Effector memory CD8-positive, alpha-beta T cell (primary cell): ENCODE data around the gene SH3YL1.

ENCODE experiments used
- ATAC-seq: fragments of 150-1000 bp; cut with Tn5 transposase; replicated peaks from 2 replicates; pipeline ENCODE4 v1.10.0; 2021; ENCODE audit warnings: mild to moderate bottlenecking, moderate library complexity
- DNase-seq, 3 experiments: peaks; one replicate each; pipeline ENCODE4 v3.0.0; 2021
- H3K27ac Mint-ChIP-seq, 2 donors: one replicate each; pipeline ENCODE4 v1.8.0; 2022; ENCODE audit warnings: mild to moderate bottlenecking in 2 of 2, mixed read lengths in 2 of 2, moderate library complexity in 2 of 2
- H3K27me3 Mint-ChIP-seq, 2 donors: one replicate each; pipeline ENCODE4 v1.8.0; 2022; ENCODE audit warnings: mixed read lengths in 2 of 2
- H3K36me3 Mint-ChIP-seq: one replicate; pipeline ENCODE4 v1.8.0; 2022; ENCODE audit warnings: mild to moderate bottlenecking, moderate library complexity, mixed read lengths; ENCODE audit not compliant: insufficient read depth
- H3K4me1 Mint-ChIP-seq, 2 donors: one replicate each; pipeline ENCODE4 v1.8.0; 2022; ENCODE audit warnings: low read depth in 2 of 2, mixed read lengths in 2 of 2
- H3K4me3 Mint-ChIP-seq, 2 donors: one replicate each; pipeline ENCODE4 v1.8.0; 2022; ENCODE audit warnings: mild to moderate bottlenecking in 2 of 2, mixed read lengths in 2 of 2, moderate library complexity in 2 of 2
- H3K9me3 Mint-ChIP-seq, 2 donors: one replicate each; pipeline ENCODE4 v1.8.0; 2022; ENCODE audit warnings: mixed read lengths in 2 of 2

The SH3YL1 gene

GRCh38 chr2:278312-278926, 14.6 kb upstream of the SH3YL1 start:
- ATAC-seq, result no peak
- peaks cover 1 to 5% of the 10 kb centered on the region in 2 donors for H3K4me1 Mint-ChIP-seq
- H3K9me3 Mint-ChIP-seq, result no peaks in the 10 kb centered on the region
- peaks cover 73% of the 10 kb centered on the region for H3K36me3 Mint-ChIP-seq
- H3K27ac Mint-ChIP-seq, result no peak overlapping the region
- H3K27me3 Mint-ChIP-seq, result no peaks in the 10 kb centered on the region
- DNase-seq, result no peak
- H3K4me3 Mint-ChIP-seq, result no peak overlapping the region

GRCh38 chr2:275466-275865, 11.6 kb upstream of the SH3YL1 start:
- ATAC-seq, result no peak
- no peak overlapping the region for H3K4me3 Mint-ChIP-seq
- H3K9me3 Mint-ChIP-seq, result no peaks in the 10 kb centered on the region
- H3K27me3 Mint-ChIP-seq, result no peaks in the 10 kb centered on the region
- H3K36me3 Mint-ChIP-seq, result peaks cover 68% of the 10 kb centered on the region
- no peak overlapping the region for H3K27ac Mint-ChIP-seq
- no peak for DNase-seq
- H3K4me1 Mint-ChIP-seq, result peaks cover 13 to 16% of the 10 kb centered on the region in 2 donors

GRCh38 chr2:274503-274902, 10.7 kb upstream of the SH3YL1 start:
- Mint-ChIP-seq H3K4me3 (no peak overlapping the region), H3K27ac (peak overlapping the region; percentile 11 to 49), H3K9me3 (no peaks in the 10 kb centered on the region), H3K27me3 (no peaks in the 10 kb centered on the region), H3K4me1 (peaks cover 21 to 26% of the 10 kb centered on the region in 2 donors), H3K36me3 (peaks cover 64% of the 10 kb centered on the region)
- DNase-seq, result no peak
- no peak for ATAC-seq

GRCh38 chr2:273333-273732, 9.5 kb upstream of the SH3YL1 start:
- Mint-ChIP-seq H3K36me3 (peaks cover 52% of the 10 kb centered on the region), H3K4me3 (no peak overlapping the region), H3K27me3 (no peaks in the 10 kb centered on the region), H3K9me3 (no peaks in the 10 kb centered on the region), H3K4me1 (peaks cover 26 to 33% of the 10 kb centered on the region in 2 donors), H3K27ac (no peak overlapping the region)
- DNase-seq (no peak), ATAC-seq (no peak)

DNA sequence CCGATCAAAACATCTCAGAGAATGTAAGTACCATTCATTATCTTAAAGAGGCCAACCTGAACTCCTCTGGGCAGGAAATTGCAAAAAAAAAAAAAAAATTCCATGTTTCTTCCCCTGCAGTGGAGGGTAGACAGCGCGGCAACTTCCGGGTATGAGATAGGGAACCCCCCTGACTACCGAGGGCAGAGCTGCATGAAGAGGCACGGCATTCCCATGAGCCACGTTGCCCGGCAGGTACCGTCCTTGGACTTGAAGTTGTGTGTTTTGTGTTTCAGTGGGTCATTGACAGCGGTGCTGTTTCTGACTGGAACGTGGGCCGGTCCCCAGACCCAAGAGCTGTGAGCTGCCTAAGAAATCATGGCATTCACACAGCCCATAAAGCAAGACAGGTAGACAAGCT, 8.1 kb upstream of the SH3YL1 start:
- H3K9me3 Mint-ChIP-seq, result no peaks in the 10 kb centered on the region
- DNase-seq (no peak), ATAC-seq (no peak)
- peaks cover 36 to 45% of the 10 kb centered on the region in 2 donors for H3K4me1 Mint-ChIP-seq
- H3K27me3 Mint-ChIP-seq, result no peaks in the 10 kb centered on the region
- no peak overlapping the region for H3K4me3 Mint-ChIP-seq
- no peak overlapping the region for H3K27ac Mint-ChIP-seq
- peaks cover 42% of the 10 kb centered on the region for H3K36me3 Mint-ChIP-seq

GRCh38 chr2:270861-271260, 7.0 kb upstream of the SH3YL1 start:
- Mint-ChIP-seq H3K36me3 (peaks cover 37% of the 10 kb centered on the region), H3K27ac (peak overlapping the region; percentile 32 to 38), H3K4me3 (no peak overlapping the region), H3K27me3 (no peaks in the 10 kb centered on the region), H3K4me1 (peaks cover 40 to 48% of the 10 kb centered on the region in 2 donors), H3K9me3 (no peaks in the 10 kb centered on the region)
- no peak for DNase-seq
- no peak for ATAC-seq

DNA sequence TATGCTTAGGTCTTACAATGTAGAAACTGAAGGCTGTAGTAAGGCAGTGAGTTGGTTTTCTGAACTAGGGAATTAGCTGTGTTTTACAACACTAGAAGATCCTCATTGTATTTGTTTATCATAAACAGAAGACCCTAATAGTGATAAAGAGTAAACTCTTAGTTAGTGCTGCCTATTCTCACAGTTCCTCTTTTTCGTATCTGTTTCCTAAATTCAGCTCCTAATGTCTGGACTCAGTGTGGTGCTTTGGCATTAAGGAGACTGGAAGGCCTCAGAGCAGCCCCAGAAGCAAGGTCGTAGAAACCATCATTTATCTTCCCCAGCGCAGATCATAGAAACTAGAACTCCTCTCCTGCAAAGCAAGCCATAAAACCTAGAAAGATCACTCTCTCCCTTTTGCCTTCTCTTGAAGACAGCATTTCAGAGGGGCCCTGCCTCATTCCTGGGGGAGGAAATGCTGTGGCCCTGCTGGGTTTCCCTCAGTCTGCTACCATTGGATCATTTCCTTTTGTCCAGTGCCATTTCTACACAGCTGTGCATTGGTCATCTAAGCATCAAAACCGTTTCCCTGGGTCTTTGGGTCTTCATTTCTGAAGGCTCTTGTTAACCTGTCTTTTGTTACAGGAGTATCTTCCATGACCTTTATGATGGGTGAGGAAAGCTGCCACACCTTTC, 5.7 kb upstream of the SH3YL1 start:
- Mint-ChIP-seq H3K36me3 (peaks cover 34% of the 10 kb centered on the region), H3K27me3 (no peaks in the 10 kb centered on the region), H3K4me3 (no peak overlapping the region), H3K9me3 (no peaks in the 10 kb centered on the region), H3K4me1 (peaks cover 43 to 54% of the 10 kb centered on the region in 2 donors), H3K27ac (peak overlapping the region; percentile 9 to 23)
- no peak for DNase-seq
- ATAC-seq, result no peak

- Mint-ChIP-seq H3K27ac (peak overlapping the region in 1 of 2 donors; percentile 16), H3K9me3 (no peaks in the 10 kb centered on the region), H3K4me1 (peaks cover 42 to 51% of the 10 kb centered on the region in 2 donors), H3K27me3 (no peaks in the 10 kb centered on the region), H3K4me3 (no peak overlapping the region), H3K36me3 (peaks cover 27% of the 10 kb centered on the region)
- no peak for DNase-seq
- no peak for ATAC-seq
Measured at GRCh38 chr2:268323-268722, 4.5 kb upstream of the SH3YL1 start.

DNA sequence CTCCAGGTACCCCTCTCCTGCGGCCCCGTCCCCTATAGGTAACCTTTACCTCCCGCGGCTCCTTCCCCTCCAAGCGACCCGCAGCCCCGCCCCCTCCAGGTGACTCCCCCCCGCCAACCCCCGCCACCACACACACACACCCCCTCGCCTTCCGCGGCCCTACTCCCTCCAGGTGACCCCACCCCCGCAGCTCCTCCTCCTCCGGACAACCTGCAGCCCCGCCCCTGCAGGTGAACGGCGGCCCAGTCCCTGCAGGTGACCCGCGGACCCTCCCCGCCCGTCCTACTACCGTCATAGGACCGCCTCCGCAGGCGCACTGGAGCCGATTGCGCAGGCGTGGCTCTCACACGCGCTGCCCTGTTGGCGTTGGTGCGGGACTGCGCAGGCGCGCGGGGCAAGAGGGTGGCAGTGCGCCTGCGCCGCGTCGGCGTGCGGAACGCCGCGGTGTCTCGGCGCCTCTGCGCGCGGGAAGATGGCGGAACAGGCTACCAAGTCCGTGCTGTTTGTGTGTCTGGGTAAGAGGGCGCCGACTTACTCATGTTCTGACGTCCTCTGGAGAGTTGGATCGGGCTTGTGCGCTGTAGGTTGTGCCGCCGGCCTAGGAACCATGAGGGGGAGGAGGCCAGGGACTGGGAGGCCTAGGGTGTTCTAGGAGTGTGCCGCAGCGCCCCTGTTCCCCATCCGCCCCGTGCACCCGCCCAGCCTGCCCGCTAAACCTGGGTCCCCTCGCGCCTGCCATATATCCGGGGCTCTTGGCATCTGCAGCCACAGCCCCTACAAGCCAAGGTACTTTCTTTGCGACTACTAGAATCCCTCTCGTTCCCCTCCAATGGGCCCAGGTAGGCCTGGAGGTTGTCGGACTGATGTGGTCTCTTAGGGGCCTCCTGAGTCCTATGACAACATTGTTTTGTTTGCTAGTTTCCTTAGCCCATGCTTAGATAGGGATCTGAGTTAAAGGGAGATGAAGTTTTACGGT, 949 bp upstream of the SH3YL1 start, which contains the start of gene ACP1:
Gene ACP1 (plus strand): TSS at position 455 of the 976 bp plus-strand sequence. CDS start 18 bp downstream, at position 473.
- Mint-ChIP-seq H3K27ac (peak within 1 kb of the TSS; percentile 96 to 97), H3K4me1 (peaks cover 25 to 33% of the 10 kb centered on the region in 2 donors), H3K36me3 (peaks cover 19% of the 10 kb centered on the region), H3K4me3 (peak within 1 kb of the TSS; percentile 88 to 90), H3K9me3 (no peaks in the 10 kb centered on the region), H3K27me3 (no peaks in the 10 kb centered on the region)
- peak; percentile 77 for ATAC-seq
- peak; percentile 90 to 93 (median 91) for DNase-seq

DNA sequence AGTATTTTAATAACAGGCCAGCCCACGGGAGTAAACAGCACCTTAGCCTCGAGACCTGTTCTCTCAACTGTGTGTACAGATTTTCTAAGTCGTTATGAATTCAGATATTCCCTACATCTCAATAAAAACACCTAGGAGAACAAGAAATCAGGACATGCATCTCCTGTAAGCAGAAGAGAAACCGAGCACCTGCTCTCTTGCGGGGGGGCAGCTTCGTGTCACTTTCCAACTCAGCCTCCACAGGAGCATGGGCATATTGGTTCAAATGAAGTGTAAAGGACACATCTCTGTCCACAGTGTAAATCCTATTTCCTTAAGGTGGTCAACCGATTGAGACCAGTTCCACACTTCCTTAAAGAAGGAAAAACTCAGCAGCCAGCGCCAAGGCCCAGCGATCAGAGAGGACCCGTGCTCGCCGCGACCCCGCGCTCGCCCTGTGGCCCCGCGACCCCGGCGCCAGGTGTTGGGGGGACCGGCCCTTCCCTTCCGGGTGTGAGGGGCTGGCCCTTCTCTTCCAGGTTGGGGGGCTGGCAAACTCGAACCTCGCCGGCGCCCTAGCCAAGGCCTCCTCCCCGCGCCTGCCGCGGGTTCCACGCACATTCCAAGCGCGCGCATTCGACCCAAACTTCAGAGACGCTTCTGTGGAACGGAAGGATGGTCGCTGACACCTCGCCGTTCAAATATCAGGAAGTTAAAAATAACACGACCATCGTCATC, 652 bp downstream of the SH3YL1 start:
- H3K36me3 Mint-ChIP-seq, result peaks cover 22% of the 10 kb centered on the region

GRCh38 chr2:262117-262516, 1.7 kb downstream of the SH3YL1 start:
- DNase-seq, result no peak
- H3K4me1 Mint-ChIP-seq, result peaks cover 8 to 13% of the 10 kb centered on the region in 2 donors
- no peak for ATAC-seq
- H3K9me3 Mint-ChIP-seq, result no peaks in the 10 kb centered on the region
- no peaks in the 10 kb centered on the region for H3K27me3 Mint-ChIP-seq
- H3K4me3 Mint-ChIP-seq, result no peak overlapping the region
- H3K27ac Mint-ChIP-seq, result no peak overlapping the region
- peaks cover 18% of the 10 kb centered on the region for H3K36me3 Mint-ChIP-seq

More for the DNA sequence above, 652 bp downstream of the SH3YL1 start:
- peak overlapping the region; percentile 96 to 97 for H3K27ac Mint-ChIP-seq
- H3K4me1 Mint-ChIP-seq, result peaks cover 16 to 21% of the 10 kb centered on the region in 2 donors
- ATAC-seq, result no peak
- no peak for DNase-seq
- H3K9me3 Mint-ChIP-seq, result no peaks in the 10 kb centered on the region
- H3K4me3 Mint-ChIP-seq, result peak overlapping the region; percentile 88 to 90
- H3K27me3 Mint-ChIP-seq, result no peaks in the 10 kb centered on the region

DNA sequence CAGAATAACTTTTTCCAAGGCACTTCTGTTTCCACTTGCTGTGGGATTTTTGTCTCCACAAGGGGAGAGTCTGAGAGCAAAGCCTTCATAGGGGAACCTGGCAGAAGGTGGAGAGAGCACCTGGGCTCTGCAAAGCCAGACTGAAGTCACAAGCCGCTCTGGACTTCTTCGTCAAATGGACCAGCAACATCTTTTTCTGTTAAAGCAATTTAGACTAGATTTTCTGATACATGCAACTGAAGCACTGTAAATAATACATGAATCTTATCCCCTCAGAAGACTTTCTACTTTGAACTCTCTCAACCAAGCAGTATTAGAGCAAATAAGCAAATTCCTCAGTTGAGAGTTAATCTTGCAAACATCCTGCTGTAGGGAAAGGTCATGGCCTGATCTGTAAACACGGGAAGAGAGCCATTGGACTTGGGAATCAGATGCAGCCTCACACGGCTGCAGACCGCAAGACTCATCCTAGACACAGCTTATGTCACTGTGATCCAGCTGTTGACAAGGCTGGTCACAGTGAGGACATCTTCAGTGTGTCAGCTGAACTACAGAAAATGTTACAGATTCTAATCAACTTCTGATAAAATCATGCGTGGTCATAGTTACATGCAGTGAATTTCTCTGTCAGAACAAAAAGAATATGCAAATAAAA, 3.2 kb downstream of the SH3YL1 start:
- peaks cover 3 to 8% of the 10 kb centered on the region in 2 donors for H3K4me1 Mint-ChIP-seq
- H3K9me3 Mint-ChIP-seq, result no peaks in the 10 kb centered on the region
- peaks cover 12% of the 10 kb centered on the region for H3K36me3 Mint-ChIP-seq
- H3K27ac Mint-ChIP-seq, result no peak overlapping the region
- DNase-seq (no peak), ATAC-seq (no peak)
- no peak overlapping the region for H3K4me3 Mint-ChIP-seq
- no peaks in the 10 kb centered on the region for H3K27me3 Mint-ChIP-seq
